ENCODE data around the gene TIMM17B.

Gene TIMM17B

GRCh38 chrX:48918643-48919340 lies 21.2 kb upstream of the TIMM17B start, which contains the start of gene PIM2:
PIM2 (minus strand) TSS chrX:48919024; CDS start chrX:48918834, 190 bp downstream.
- DNase-seq, result peak; percentile 88

GRCh38 chrX:48918301-48918642 lies 20.7 kb upstream of the TIMM17B start:
- DNase-seq, result no peak

- peak; percentile 86 for DNase-seq
These were observed 19.8 kb upstream of the TIMM17B start for GRCh38 chrX:48917139-48918001.

DNA sequence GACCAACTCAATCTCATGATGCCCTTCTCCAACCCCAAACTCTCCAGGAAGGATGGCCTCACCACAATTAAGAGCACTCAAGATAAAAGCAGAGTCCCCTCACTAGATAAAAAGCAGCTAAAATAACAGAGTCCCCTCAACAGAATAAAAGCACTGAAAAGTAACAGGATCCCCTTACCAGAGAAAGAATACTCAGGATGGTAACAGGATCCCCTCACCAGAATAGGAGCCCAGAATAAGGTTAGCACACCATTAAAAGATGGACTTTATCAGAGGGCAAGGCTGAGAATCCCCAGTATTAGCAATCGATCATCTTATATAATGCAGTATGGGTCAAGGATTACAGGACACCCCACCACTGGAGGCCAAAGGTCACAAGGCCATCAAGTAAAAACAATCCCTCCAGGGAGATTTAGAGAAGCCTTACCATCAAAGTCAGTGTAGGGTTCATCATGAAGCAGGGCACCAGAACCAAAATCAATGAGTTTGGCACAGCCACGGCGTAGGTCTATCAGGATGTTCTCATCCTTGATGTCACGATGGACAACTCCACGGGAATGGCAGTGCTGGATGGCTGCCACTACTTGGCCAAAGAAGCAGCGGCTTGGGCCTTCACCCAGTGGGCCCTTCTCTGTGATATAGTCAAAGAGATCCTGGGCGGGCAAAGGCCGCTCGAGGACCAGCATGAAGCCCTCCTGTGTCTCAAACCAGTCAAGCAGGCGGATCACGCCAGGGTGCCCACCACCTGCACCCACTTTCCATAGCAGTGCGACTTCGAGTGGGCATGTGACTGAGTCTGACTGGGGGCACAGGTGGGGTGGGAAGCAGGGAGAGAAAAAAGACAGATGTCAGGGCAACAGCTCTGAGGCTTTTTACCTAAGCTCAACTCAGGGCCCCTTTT lies 17.3 kb upstream of the TIMM17B start:
- DNase-seq, result no peak

- no peak for DNase-seq
These were observed 16.2 kb upstream of the TIMM17B start for GRCh38 chrX:48913605-48914366.

GRCh38 chrX:48911412-48912182 lies 14.0 kb upstream of the TIMM17B start, which contains the start of gene SLC35A2:
SLC35A2 (minus strand) TSS chrX:48911646; CDS start chrX:48911636, 10 bp downstream.
- DNase-seq, result peak; percentile 71

GRCh38 chrX:48910926-48911411 lies 13.4 kb upstream of the TIMM17B start:
- DNase-seq, result no peak

DNA sequence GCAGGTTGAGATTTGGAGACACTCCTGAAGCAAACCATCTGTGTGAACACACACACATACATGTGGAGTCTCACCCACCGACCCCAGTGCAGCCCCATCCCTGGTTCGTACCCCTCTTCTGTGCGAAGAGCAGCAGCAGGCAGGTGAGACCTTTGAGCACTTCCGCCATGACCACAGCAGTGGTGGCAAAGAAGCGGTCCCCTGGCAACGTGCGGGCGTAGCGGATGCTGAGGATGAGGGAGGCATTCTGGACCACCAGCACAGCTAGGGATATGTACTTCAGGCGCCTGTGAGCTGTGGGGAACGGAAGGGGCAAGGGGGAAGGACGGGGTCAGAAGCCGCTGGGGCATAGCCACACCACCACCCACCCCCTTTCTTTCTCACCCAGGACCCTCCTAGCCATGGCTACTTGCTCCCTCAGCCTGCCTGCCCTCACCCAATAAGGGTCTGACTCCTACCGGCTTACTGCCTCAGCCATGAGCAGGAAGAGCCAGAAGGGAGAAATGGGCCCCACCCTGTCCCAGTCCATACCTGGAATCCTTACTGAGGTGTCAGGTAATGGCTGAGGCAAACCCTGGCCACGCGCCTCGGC lies 12.2 kb upstream of the TIMM17B start:
- DNase-seq, result no peak

DNA sequence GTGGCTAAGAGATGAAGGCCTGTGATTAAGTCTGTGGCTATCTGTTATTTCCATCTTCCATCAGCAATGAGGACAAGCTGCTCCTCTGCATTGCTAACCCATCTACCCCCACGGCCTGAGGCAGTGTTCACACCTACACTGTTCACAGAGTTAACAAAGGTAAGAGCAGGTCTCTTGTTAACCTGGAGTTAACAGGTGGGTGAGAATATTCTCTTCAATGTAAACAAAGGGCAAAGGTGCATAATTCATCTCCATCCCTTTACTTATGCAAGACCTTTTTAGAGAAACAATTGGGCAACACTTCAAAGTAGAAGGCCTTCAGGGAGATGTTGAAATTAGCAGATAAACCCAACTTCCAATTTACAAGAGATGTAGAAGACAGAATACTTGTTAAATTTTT lies 11.0 kb upstream of the TIMM17B start:
- no peak for DNase-seq

GRCh38 chrX:48905090-48905790 lies 7.7 kb upstream of the TIMM17B start:
- DNase-seq, result no peak

GRCh38 chrX:48904626-48905025 lies 7.1 kb upstream of the TIMM17B start:
- DNase-seq, result no peak

DNA sequence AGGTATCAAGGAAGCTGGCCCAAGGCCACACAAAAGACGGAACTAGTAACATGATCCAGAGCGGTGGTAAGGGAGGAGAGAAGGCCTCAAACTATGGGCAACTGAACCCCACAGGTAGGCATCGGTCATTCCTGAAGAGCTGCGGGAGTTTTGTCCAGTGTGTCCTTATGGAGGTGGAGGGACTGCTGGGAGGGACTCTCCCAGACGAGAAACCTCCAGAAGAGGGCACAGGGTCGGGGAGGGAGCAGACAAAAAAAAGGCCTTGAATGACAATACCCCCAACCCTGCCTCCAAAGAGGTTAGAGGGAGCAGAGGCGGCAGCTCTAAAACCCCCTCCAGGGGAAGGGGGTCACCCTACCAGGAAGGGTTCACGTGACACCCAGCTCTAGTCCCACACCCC lies 6.6 kb upstream of the TIMM17B start:
- DNase-seq, result no peak

DNA sequence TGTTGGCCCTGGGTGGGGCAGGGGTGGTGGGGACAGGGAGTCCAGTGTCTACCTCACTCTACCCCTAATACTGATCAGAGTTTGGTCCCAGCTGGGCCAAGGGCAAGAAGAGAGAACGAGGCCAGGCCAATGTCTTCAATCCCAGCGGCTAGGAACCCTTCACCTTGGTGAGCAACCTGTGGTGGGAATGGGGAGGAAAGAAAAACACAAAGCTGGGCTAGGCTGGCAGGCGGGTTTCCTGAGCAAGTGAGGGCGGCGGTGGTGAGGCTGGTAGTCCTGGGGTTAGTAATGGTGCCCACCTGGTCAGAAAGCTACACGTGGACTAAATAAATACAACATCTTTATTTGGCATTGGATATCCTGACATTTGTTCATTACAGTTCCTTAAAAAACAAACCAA lies 5.7 kb upstream of the TIMM17B start:
- no peak for DNase-seq

GRCh38 chrX:48902776-48903175 lies 5.2 kb upstream of the TIMM17B start:
- no peak for DNase-seq

DNA sequence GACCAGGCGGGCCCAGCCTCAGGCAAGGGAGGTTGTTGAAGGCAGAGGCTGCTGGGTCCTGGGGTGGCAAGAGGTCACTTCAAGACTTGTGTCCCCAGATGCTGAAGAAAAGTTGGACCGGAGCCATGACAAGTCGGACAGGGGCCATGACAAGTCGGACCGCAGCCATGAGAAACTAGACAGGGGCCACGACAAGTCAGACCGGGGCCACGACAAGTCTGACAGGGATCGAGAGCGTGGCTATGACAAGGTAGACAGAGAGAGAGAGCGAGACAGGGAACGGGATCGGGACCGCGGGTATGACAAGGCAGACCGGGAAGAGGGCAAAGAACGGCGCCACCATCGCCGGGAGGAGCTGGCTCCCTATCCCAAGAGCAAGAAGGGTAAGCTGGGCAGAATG lies 4.6 kb upstream of the TIMM17B start:
- no peak for DNase-seq

- no peak for DNase-seq
These were observed 3.5 kb upstream of the TIMM17B start for GRCh38 chrX:48901069-48901468.

GRCh38 chrX:48899078-48899410 lies 1.5 kb upstream of the TIMM17B start:
- no peak for DNase-seq

DNA sequence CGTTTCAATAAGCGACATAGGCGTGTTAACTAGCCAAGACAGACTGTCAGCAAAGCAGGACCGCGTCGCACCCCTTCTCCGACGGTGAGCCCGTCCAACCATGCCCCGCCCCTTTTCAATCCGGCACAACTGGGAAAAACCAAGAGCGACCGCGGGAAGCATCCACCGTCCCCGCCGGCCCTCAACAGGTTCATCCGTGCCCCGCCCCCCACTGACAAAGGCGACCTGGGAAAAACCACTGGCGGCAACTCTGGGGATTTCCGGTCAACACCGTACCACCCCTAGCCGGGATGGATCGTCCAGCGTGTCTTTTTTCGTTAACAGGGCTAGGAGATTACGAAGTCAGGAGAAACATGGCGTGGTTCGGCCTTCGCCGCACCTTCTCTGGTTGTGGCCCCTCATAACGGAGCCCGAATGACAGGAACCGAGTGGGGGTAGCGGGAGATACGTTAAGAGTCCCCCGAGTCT lies 377 bp downstream of the TIMM17B start:
- DNase-seq, result peak; percentile 73

DNA sequence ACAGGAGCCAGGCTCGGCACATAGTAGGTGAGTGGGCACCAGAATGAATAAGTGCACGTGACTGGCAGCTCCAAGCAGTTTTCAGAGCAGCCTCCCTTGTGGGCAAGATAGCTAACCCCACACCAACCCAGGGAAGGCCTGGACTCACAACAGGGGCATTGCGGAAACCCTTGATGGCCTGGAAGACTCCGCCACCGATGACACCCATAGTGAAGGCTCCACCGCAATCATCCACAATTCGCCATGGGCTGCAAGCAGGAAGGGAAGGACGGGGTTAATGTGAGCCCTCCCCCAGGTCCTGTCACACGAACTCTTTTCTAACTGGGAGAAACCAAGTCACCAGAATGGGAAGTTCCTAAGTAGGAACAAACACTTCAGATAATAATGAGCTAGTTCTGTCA lies 957 bp downstream of the TIMM17B start:
- peak; percentile 12 for DNase-seq

DNA sequence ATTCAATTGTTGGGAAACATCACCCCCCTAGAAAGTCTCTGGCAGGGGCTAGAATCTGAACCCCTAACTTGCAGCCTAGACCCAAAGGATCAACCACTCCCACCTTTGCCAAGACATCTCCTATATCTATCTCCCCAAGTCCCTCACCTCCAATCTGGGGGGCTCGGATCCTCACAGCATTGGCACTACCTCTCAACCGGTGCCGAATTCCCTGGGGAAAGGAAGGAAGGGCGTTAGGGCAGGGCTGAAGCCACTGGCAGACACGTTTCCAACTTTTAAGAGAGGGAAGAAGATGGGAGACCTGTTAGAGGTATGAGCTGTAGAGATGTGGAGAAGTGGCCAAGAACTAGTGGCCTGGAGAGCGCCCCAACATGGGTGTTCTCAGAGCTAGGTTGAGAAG lies 2.7 kb downstream of the TIMM17B start:
- DNase-seq, result no peak
